Bronchial epithelial cell (primary cell): ENCODE measurements around the gene C18orf54. TPM values are rescaled to one million over a fixed set of nuclear protein-coding genes. Genes with fewer than 3 reads are reported as not detected.
"Not testable (repeated sequence)": the region's sequence is repeated elsewhere in the genome, so short reads cannot be mapped to it uniquely, and the experiment has no call there.

ENCODE experiments used
- DNase-seq: peaks from one replicate; pipeline ENCODE4 v3.0.0-alpha.2; 2010; ENCODE audit warnings: low read depth
- FAIRE-seq: peaks from 2 replicates; lab custom pipeline; 2011; peaks lifted over from hg19 to GRCh38; lab: Jason Lieb, UNC
- H3K27me3 ChIP-seq: 2 replicates; pipeline ENCODE4 v1.5.1; 2011; ENCODE audit warnings: low read length; ENCODE audit not compliant: control insufficient read depth, insufficient read depth
- H3K36me3 ChIP-seq: 2 replicates; pipeline ENCODE4 v1.5.1; 2011; ENCODE audit warnings: low read length; ENCODE audit not compliant: control insufficient read depth, insufficient read depth
- H3K4me3 ChIP-seq: 2 replicates; pipeline ENCODE4 v1.5.1; 2011; ENCODE audit warnings: mild to moderate bottlenecking, low read depth, low read length, control low read depth
- CTCF ChIP-seq: IDR thresholded peaks from 2 replicates; pipeline ENCODE4 v1.5.1; 2011; ENCODE audit warnings: mild to moderate bottlenecking, moderate library complexity, low read length, control low read depth, inconsistent platforms; ENCODE audit not compliant: insufficient read depth, severe bottlenecking
- total RNA-seq: library from RNA; depleted of rRNA; stranded (reverse); fragments of >200 nt; gene quantifications from 2 replicates; pipeline ENCODE4 v1.2.1, GENCODE V29; 2014

C18orf54 gene
- total RNA-seq = 1.1 and 2.0 TPM in 2 replicates

- FAIRE-seq (no peak), DNase-seq (peak; percentile 81)
- TF ChIP-seq CTCF = peak; percentile 46
- Histone ChIP-seq H3K36me3 (no peaks in the 10 kb centered on the region), H3K27me3 (no peaks in the 10 kb centered on the region), H3K4me3 (peak within 1 kb of the TSS; percentile 69)
These were observed at the start of gene C18orf54, which contains the start of gene STARD6 for GRCh38 chr18:54357660-54358494. Gene C18orf54 (plus strand): TSS chr18:54357906. CDS start chr18:54360573, 2,667 bp downstream. Gene STARD6 (minus strand): TSS chr18:54357858. CDS start chr18:54354573, 3,285 bp downstream.

- FAIRE-seq, H3K36me3 ChIP-seq, DNase-seq, H3K4me3 ChIP-seq, H3K27me3 ChIP-seq: not testable (repeated sequence)
These were observed 48.1 kb upstream of the C18orf54 start for GRCh38 chr18:54309564-54309963.

- TF ChIP-seq CTCF = no peak
- Histone ChIP-seq H3K36me3 (no peaks in the 10 kb centered on the region), H3K4me3 (no peak overlapping the region), H3K27me3 (no peaks in the 10 kb centered on the region)
- DNase-seq = no peak
- no peak for FAIRE-seq
These were observed 41.5 kb upstream of the C18orf54 start for GRCh38 chr18:54316071-54316820.

GRCh38 chr18:54323561-54323960, 34.1 kb upstream of the C18orf54 start:
- no peak for TF ChIP-seq CTCF
- peak; percentile 73 for FAIRE-seq
- Histone ChIP-seq H3K27me3 (no peaks in the 10 kb centered on the region), H3K4me3 (no peak overlapping the region), H3K36me3 (no peaks in the 10 kb centered on the region)
- DNase-seq = no peak

- Histone ChIP-seq H3K27me3 (no peaks in the 10 kb centered on the region), H3K4me3 (no peak overlapping the region), H3K36me3 (no peaks in the 10 kb centered on the region)
- TF ChIP-seq CTCF = no peak
- DNase-seq (no peak), FAIRE-seq (no peak)
These were observed 33.7 kb upstream of the C18orf54 start for GRCh38 chr18:54323970-54324369.

- FAIRE-seq (no peak), DNase-seq (peak; percentile 76)
- TF ChIP-seq CTCF = no peak
- H3K4me3 ChIP-seq = no peak overlapping the region
- no peaks in the 10 kb centered on the region for H3K36me3 ChIP-seq
- no peaks in the 10 kb centered on the region for H3K27me3 ChIP-seq
These were observed 29.9 kb upstream of the C18orf54 start for GRCh38 chr18:54327818-54328217.
